AG04450 (cell line): ENCODE results near the gene SLC1A2. TPM values are rescaled to one million over a fixed set of nuclear protein-coding genes. Genes with fewer than 3 reads are reported as not detected.

ENCODE experiments used
- CTCF ChIA-PET: fragments of 300-600, 350-600 bp; formaldehyde crosslinking; extraction: SDS; loops from one replicate; lab custom pipeline; 2022; ENCODE audit warnings: antibody characterized with exemption, inconsistent platforms; lab: Charles Lee
- POLR2A ChIA-PET: fragments of 350-600 bp; formaldehyde crosslinking; extraction: SDS; loops from one replicate; lab custom pipeline; 2021; ENCODE audit warnings: antibody characterized with exemption, inconsistent platforms; lab: Yijun Ruan, JAX
- DNase-seq: peaks from one replicate; pipeline ENCODE4 v3.0.0-alpha.2; 2011; ENCODE audit warnings: low read depth, low spot score
- H3K27ac ChIP-seq: one replicate; pipeline ENCODE4 v1.5.1; 2012; ENCODE audit warnings: low read depth, low read length, control low read depth
- H3K27me3 ChIP-seq: one replicate; pipeline ENCODE4 v1.6.0; 2012; ENCODE audit warnings: low read length; ENCODE audit not compliant: control insufficient read depth, insufficient read depth
- H3K4me3 ChIP-seq: 2 replicates; pipeline ENCODE4 v1.5.1; 2011; ENCODE audit warnings: mild to moderate bottlenecking, low read depth, low read length, control low read depth
- H3K9me3 ChIP-seq: 2 replicates; pipeline ENCODE4 v1.5.1; 2012; ENCODE audit warnings: low read length; ENCODE audit not compliant: control insufficient read depth, insufficient read depth
- CTCF ChIP-seq: IDR thresholded peaks from 2 replicates; pipeline ENCODE4 v1.5.1; 2011; ENCODE audit warnings: low read depth, low read length, control low read depth, inconsistent platforms
- polyA plus RNA-seq: library from polyadenylated mRNA; depleted of rRNA; stranded (reverse); fragments of >200 nt; gene quantifications from 2 replicates; pipeline ENCODE4 v1.2.3, GENCODE V29; 2011

Gene SLC1A2
- polyA plus RNA-seq, 1 experiment = 1.1 TPM

GRCh38 chr11:35383953-35384352 is 35.4 kb downstream of the SLC1A2 start:
- ChIA-PET POLR2A (no interaction called here), CTCF (interaction anchor here (0.6 kb wide), 2 partner anchors 8 to 143 kb away, joined by 3 to 4 read pairs; no protein-coding TSS in a partner anchor)
- H3K27me3 ChIP-seq = no peaks in the 10 kb centered on the region
- H3K27ac ChIP-seq = no peak overlapping the region
- no peaks in the 10 kb centered on the region for H3K9me3 ChIP-seq
- no peak for DNase-seq
- no peak for TF ChIP-seq CTCF
- H3K4me3 ChIP-seq = no peak overlapping the region

- ChIA-PET CTCF (interaction anchor here (0.8 kb wide), 1 partner anchor 455 kb away, joined by 3 read pairs; no protein-coding TSS in a partner anchor), POLR2A (interaction anchor here (0.7 kb wide), 1 partner anchor 114 kb away, joined by 3 read pairs; no protein-coding TSS in a partner anchor)
- Histone ChIP-seq H3K27ac (no peak overlapping the region), H3K4me3 (no peak overlapping the region), H3K9me3 (no peaks in the 10 kb centered on the region), H3K27me3 (no peaks in the 10 kb centered on the region)
- no peak for TF ChIP-seq CTCF
- DNase-seq = no peak
Observed at GRCh38 chr11:35381709-35382322, 37.5 kb downstream of the SLC1A2 start.

GRCh38 chr11:35380603-35381002 is 38.8 kb downstream of the SLC1A2 start:
- Histone ChIP-seq H3K27me3 (no peaks in the 10 kb centered on the region), H3K9me3 (no peaks in the 10 kb centered on the region), H3K4me3 (no peak overlapping the region), H3K27ac (no peak overlapping the region)
- ChIA-PET CTCF (interaction anchor here (0.6 kb wide), 1 partner anchor 235 kb away, joined by 4 read pairs; no protein-coding TSS in a partner anchor), POLR2A (interaction anchor here (0.6 kb wide), 1 partner anchor 389 kb away, joined by 9 read pairs; no protein-coding TSS in a partner anchor)
- no peak for DNase-seq
- no peak for TF ChIP-seq CTCF

GRCh38 chr11:35377262-35377661 is 42.1 kb downstream of the SLC1A2 start:
- ChIA-PET POLR2A (no interaction called here), CTCF (interaction anchor here (1.1 to 1.9 kb wide), 2 partner anchors 10 to 791 kb away, joined by 3 to 4 read pairs; no protein-coding TSS in a partner anchor)
- Histone ChIP-seq H3K27me3 (no peaks in the 10 kb centered on the region), H3K9me3 (no peaks in the 10 kb centered on the region), H3K4me3 (no peak overlapping the region), H3K27ac (no peak overlapping the region)
- no peak for TF ChIP-seq CTCF
- no peak for DNase-seq

- Histone ChIP-seq H3K4me3 (no peak overlapping the region), H3K27ac (no peak overlapping the region), H3K9me3 (no peaks in the 10 kb centered on the region), H3K27me3 (no peaks in the 10 kb centered on the region)
- no peak for TF ChIP-seq CTCF
- CTCF ChIA-PET = interaction anchor here (0.8 to 1.9 kb wide), 2 partner anchors 30 to 790 kb away, joined by 3 to 4 read pairs; no protein-coding TSS in a partner anchor
- POLR2A ChIA-PET = no interaction called here
- DNase-seq = no peak
Observed at GRCh38 chr11:35376613-35377012, 42.7 kb downstream of the SLC1A2 start.
